GM23338 (cell line): ENCODE measurements around the gene PHF5A. TPM values are rescaled to one million over a fixed set of nuclear protein-coding genes. Genes with fewer than 3 reads are reported as not detected.

ENCODE experiments used
- ATAC-seq: fragments of 200-7000 bp; cut with Tn5 transposase; 3 replicates; pipeline ENCODE4 v1.9.1; 2020
- DNase-seq: peaks from one replicate; pipeline ENCODE4 v3.0.0-alpha.2; 2015; ENCODE audit warnings: low spot score
- H2AFZ ChIP-seq: fragments of 200-600 bp; sonication (generic); 2 replicates; pipeline ENCODE4 v1.8.0; 2016; ENCODE audit warnings: antibody characterized with exemption, mild to moderate bottlenecking, moderate library complexity
- H3F3A ChIP-seq: fragments of 200-600 bp; sonication (generic); replicated peaks from 2 replicates; pipeline ENCODE4 v1.8.0; 2017; ENCODE audit warnings: antibody characterized with exemption, mixed run types, low read depth
- H3K27ac ChIP-seq: fragments of 200-600 bp; sonication (generic); 2 replicates; pipeline ENCODE4 v1.6.1; 2016; ENCODE audit warnings: low read depth
- H3K27me3 ChIP-seq: fragments of 200-600 bp; sonication (generic); 2 replicates; pipeline ENCODE4 v1.8.0; 2016; ENCODE audit warnings: mild to moderate bottlenecking, mixed run types, moderate library complexity; ENCODE audit not compliant: insufficient read depth
- H3K36me3 ChIP-seq: fragments of 200-600 bp; sonication (generic); 2 replicates; pipeline ENCODE4 v1.8.0; 2016; ENCODE audit warnings: mild to moderate bottlenecking; ENCODE audit not compliant: insufficient read depth
- H3K4me1 ChIP-seq: fragments of 200-600 bp; sonication (generic); 2 replicates; pipeline ENCODE4 v1.8.0; 2016; ENCODE audit warnings: mild to moderate bottlenecking, moderate library complexity; ENCODE audit not compliant: insufficient read depth
- H3K4me2 ChIP-seq: fragments of 200-600 bp; sonication (generic); 2 replicates; pipeline ENCODE4 v1.7.1; 2017; ENCODE audit warnings: mixed run types
- H3K4me3 ChIP-seq: fragments of 200-600 bp; sonication (generic); 2 replicates; pipeline ENCODE4 v1.6.1; 2016; ENCODE audit warnings: mixed run types
- H3K79me2 ChIP-seq: fragments of 200-600 bp; sonication (generic); replicated peaks from 2 replicates; pipeline ENCODE4 v1.8.0; 2017; ENCODE audit warnings: mild to moderate bottlenecking; ENCODE audit not compliant: insufficient read depth
- H3K9me2 ChIP-seq: fragments of 200-600 bp; sonication (generic); 2 replicates; pipeline ENCODE4 v1.8.0; 2017; ENCODE audit not compliant: insufficient read depth
- H4K20me1 ChIP-seq: fragments of 200-600 bp; sonication (generic); replicated peaks from 2 replicates; pipeline ENCODE4 v1.8.0; 2017; ENCODE audit warnings: mild to moderate bottlenecking; ENCODE audit not compliant: insufficient read depth
- H3K27ac Mint-ChIP-seq: 2 replicates; pipeline ENCODE4 v1.8.0; 2020; ENCODE audit warnings: inconsistent platforms, mild to moderate bottlenecking, moderate library complexity, mixed read lengths
- H3K27me3 Mint-ChIP-seq: 3 replicates; pipeline ENCODE4 v1.8.0; 2022; ENCODE audit warnings: low read depth, mild to moderate bottlenecking, moderate library complexity, mixed read lengths, inconsistent platforms; ENCODE audit not compliant: insufficient read depth, poor library complexity
- H3K36me3 Mint-ChIP-seq: 3 replicates; pipeline ENCODE4 v1.8.0; 2021; ENCODE audit warnings: low read depth, mild to moderate bottlenecking, inconsistent platforms, moderate library complexity, mixed read lengths
- H3K4me1 Mint-ChIP-seq: 3 replicates; pipeline ENCODE4 v1.8.0; 2020; ENCODE audit warnings: mild to moderate bottlenecking, inconsistent platforms, mixed read lengths
- H3K4me3 Mint-ChIP-seq: 3 replicates; pipeline ENCODE4 v1.8.0; 2021; ENCODE audit warnings: moderate library complexity, mild to moderate bottlenecking, inconsistent platforms, mixed read lengths
- H3K9me3 Mint-ChIP-seq: 3 replicates; pipeline ENCODE4 v1.8.0; 2020; ENCODE audit warnings: moderate library complexity, mild to moderate bottlenecking, inconsistent platforms, mixed read lengths
- CREB1 ChIP-seq: fragments of 250-450 bp; sonication (Bioruptor Pico); IDR thresholded peaks from 2 replicates; pipeline ENCODE4 v1.5.0; 2020; ENCODE audit warnings: low read depth, mild to moderate bottlenecking, moderate library complexity
- POLR2AphosphoS5 ChIP-seq: IDR thresholded peaks from 2 replicates; pipeline ENCODE4 v1.6.1; 2016; ENCODE audit warnings: antibody characterized with exemption, low read depth
- STAT1 ChIP-seq: IDR thresholded peaks from one replicate; pipeline ENCODE4 v1.6.1; 2016; ENCODE audit warnings: antibody characterized with exemption; ENCODE audit not compliant: unreplicated experiment
- ZNF114 ChIP-seq: fragments of 250-450 bp; sonication (Bioruptor Pico); IDR thresholded peaks from 2 replicates; pipeline ENCODE4 v1.5.0; 2020; ENCODE audit warnings: mild to moderate bottlenecking, moderate library complexity
- ZNF462 ChIP-seq: fragments of 250-450 bp; sonication (Bioruptor Pico); IDR thresholded peaks from 2 replicates; pipeline ENCODE4 v1.5.0; 2020; ENCODE audit warnings: mild to moderate bottlenecking, moderate library complexity
- polyA plus RNA-seq: library from polyadenylated mRNA; unstranded; fragments of >200 nt; fragmentation: Nextera tagmentation; extraction: Ambion mirVana; gene quantifications from 2 replicates; pipeline ENCODE4 v1.2.1, GENCODE V29; 2016
- total RNA-seq: library from RNA; depleted of rRNA; stranded (reverse); fragments of >200 nt; shearing (Covaris generic); gene quantifications from 2 replicates; pipeline ENCODE4 v1.2.3, GENCODE V29; 2014

PHF5A gene
- total and polyA plus RNA-seq, 2 experiments from 2014 or later: 49.4 to 115 TPM

GRCh38 chr22:41513391-41513790 is 44.9 kb upstream of the PHF5A start (continued):
- TF ChIP-seq STAT1 (no peak), ZNF114 (CRISPR knock-in tag) (no peak)

GRCh38 chr22:41512421-41513194 is 44.1 kb upstream of the PHF5A start:
- H3K36me3 ChIP-seq: no peaks in the 10 kb centered on the region
- ATAC-seq (peak; percentile 96), DNase-seq (peak; percentile 96)
- peaks cover 22% of the 10 kb centered on the region for H3K4me1 Mint-ChIP-seq
- peaks cover 45% of the 10 kb centered on the region for H3K36me3 Mint-ChIP-seq
- peak overlapping the region; percentile 96 for H3K27ac Mint-ChIP-seq
- H3K9me3 Mint-ChIP-seq: no peaks in the 10 kb centered on the region
- peak overlapping the region; percentile 28; the same call in 2 of the 3 replicates for H3K4me3 Mint-ChIP-seq
- peaks cover 10% of the 10 kb centered on the region for H3K27me3 Mint-ChIP-seq
- H3K4me3 ChIP-seq: no peak overlapping the region
- no peak overlapping the region for H2AFZ ChIP-seq
- TF ChIP-seq POLR2AphosphoS5: peak; percentile 68
- TF ChIP-seq ZNF462 (CRISPR knock-in tag): no peak
- peak; percentile 45 for TF ChIP-seq CREB1
- H3K79me2 ChIP-seq: no peaks in the 10 kb centered on the region
- peak overlapping the region; percentile 87 for H3K27ac ChIP-seq
- no peaks in the 10 kb centered on the region; the same call in 1 of the 2 replicates for H4K20me1 ChIP-seq
- H3K27me3 ChIP-seq: no peaks in the 10 kb centered on the region
- peaks cover 12% of the 10 kb centered on the region for H3F3A ChIP-seq
- peak overlapping the region; percentile 61; the same call in 1 of the 2 replicates for H3K4me2 ChIP-seq
- H3K9me2 ChIP-seq: no peaks in the 10 kb centered on the region
- peaks cover 16% of the 10 kb centered on the region for H3K4me1 ChIP-seq
